ENCODE data around the gene CHTF8. TPM values are rescaled to one million over a fixed set of nuclear protein-coding genes. Genes with fewer than 3 reads are reported as not detected.
"Not testable (repeated sequence)": the region's sequence is repeated elsewhere in the genome, so short reads cannot be mapped to it uniquely, and the experiment has no call there.

CHTF8 gene
- total RNA-seq, 2 experiments from 2014 or later = 111 to 115 TPM

DNA sequence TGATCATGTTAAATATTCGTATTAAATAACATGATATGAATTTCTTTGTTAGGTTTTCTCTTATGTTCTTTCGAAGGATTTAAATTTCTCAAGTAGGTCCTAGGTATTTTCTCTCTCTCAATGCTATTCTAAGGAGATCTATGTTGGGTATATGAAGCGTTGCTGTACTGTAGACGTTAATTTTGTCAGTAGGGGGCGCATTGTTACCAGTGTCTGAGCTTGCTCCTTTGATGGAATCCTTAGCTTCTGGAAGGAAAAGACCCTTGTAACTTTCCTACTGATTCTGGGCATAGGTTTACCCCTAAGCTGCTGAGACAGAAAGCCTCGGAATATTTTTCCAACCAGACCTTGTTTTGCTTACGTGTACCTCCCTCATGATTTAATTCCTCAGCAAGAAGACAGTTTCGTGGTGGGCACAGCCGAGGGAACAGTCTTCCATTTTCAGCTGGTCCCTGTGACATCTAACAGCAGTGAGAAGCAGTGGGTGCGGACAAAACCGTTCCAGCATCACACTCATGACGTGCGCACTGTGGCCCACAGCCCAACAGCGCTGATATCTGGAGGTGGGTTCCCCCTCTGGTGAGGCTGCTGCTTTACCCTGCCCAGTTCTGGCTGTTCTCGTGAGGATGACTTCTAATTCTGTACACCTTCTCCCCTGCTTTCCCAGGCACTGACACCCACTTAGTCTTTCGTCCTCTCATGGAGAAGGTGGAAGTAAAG, 17.9 kb upstream of the CHTF8 start:
- H3K36me3 Mint-ChIP-seq (ENCODE audit: low read depth) = peaks cover 50% of the 10 kb centered on the region
- no peaks in the 10 kb centered on the region for H3K9me3 Mint-ChIP-seq
- TF ChIP-seq, protein P1, sequence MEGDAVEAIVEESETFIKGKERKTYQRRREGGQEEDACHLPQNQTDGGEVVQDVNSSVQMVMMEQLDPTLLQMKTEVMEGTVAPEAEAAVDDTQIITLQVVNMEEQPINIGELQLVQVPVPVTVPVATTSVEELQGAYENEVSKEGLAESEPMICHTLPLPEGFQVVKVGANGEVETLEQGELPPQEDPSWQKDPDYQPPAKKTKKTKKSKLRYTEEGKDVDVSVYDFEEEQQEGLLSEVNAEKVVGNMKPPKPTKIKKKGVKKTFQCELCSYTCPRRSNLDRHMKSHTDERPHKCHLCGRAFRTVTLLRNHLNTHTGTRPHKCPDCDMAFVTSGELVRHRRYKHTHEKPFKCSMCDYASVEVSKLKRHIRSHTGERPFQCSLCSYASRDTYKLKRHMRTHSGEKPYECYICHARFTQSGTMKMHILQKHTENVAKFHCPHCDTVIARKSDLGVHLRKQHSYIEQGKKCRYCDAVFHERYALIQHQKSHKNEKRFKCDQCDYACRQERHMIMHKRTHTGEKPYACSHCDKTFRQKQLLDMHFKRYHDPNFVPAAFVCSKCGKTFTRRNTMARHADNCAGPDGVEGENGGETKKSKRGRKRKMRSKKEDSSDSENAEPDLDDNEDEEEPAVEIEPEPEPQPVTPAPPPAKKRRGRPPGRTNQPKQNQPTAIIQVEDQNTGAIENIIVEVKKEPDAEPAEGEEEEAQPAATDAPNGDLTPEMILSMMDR (IDR thresholded peaks at IDR 0.05) = peak; percentile 80
- ATAC-seq = peak; percentile 79
- no peak overlapping the region for H3K4me3 Mint-ChIP-seq
- H3K27me3 Mint-ChIP-seq = no peaks in the 10 kb centered on the region
- intact Hi-C loops (cut with micrococcal nuclease) = loop anchor here (5.0 kb wide), 1 partner anchor 137 kb away; no protein-coding TSS in a partner anchor
- H3K4me1 Mint-ChIP-seq (ENCODE audit: low read depth) = peaks cover under 1% of the 10 kb centered on the region
- H3K27ac Mint-ChIP-seq = no peak overlapping the region
- peak; percentile 66 for DNase-seq
- POLR2A ChIA-PET = interaction anchor here (0.8 to 2.0 kb wide), 4 partner anchors 17 to 31 kb away, joined by 3 to 6 read pairs (median 3); no protein-coding TSS in a partner anchor
- CTCF ChIA-PET = interaction anchor here (0.6 to 5.6 kb wide), 26 partner anchors 8 to 303 kb away, joined by 3 to 77 read pairs (median 4); partner anchors contain the start of genes CHTF8, SNTB2 and UTP4

DNA sequence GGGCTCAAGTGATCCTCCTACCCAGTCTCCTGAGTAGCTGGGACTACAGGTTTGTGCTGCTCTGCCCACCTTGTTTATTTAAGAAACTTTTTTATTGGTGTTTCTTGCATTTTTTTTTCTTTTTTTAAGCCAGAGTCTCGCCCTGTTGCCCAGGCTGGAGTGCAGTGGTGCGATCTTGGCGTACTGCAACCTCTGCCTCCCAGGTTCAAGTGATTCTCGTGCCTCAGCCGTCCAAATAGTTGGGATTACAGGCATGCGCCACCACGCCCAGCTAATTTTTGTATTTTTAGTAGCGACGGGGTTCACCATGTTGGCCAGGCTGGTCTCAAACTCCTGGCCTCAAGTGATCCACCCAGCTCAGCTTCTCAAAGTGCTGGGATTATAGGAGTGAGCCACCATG, 17.2 kb upstream of the CHTF8 start:
- ChIA-PET POLR2A (interaction anchor here (0.7 to 2.0 kb wide), 3 partner anchors 18 to 125 kb away, joined by 3 to 6 read pairs (median 3); no protein-coding TSS in a partner anchor), CTCF (interaction anchor here (0.9 to 5.6 kb wide), 16 partner anchors 9 to 165 kb away, joined by 3 to 77 read pairs (median 7); no protein-coding TSS in a partner anchor)
- not testable (repeated sequence) for DNase-seq; H3K4me1 Mint-ChIP-seq (ENCODE audit: low read depth); H3K27ac Mint-ChIP-seq; H3K4me3 Mint-ChIP-seq; ATAC-seq; H3K27me3 Mint-ChIP-seq; H3K9me3 Mint-ChIP-seq
- H3K36me3 Mint-ChIP-seq (ENCODE audit: low read depth) = peaks cover 49% of the 10 kb centered on the region
- intact Hi-C loops (cut with micrococcal nuclease) = loop anchor here (5.0 kb wide), 1 partner anchor 138 kb away; no protein-coding TSS in a partner anchor

DNA sequence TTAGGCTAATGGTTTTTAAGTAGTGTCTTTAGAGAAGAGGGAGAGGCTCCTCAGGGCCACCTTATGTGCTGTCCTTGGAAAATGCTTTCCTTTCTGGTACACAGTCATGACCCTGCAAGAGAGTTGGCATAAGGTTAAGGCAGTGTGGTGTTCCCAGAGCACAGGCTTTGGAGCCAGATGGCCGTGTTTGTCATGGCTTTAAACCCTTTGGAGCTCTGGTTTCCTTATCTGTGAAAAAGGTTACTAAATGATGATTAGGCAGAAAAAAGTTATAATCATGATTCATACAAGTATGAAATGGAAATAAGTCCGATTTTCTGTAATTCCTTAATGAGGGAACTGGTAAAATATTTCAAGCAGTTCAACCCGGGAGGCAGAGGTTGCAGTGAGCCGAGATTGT, 13.3 kb upstream of the CHTF8 start:
- ChIA-PET CTCF (interaction anchor here (0.7 kb wide), 1 partner anchor 21 kb away, joined by 3 read pairs; no protein-coding TSS in a partner anchor), POLR2A (no interaction called here)
- no peak for ATAC-seq
- Mint-ChIP-seq H3K27ac (no peak overlapping the region), H3K4me1 (ENCODE audit: low read depth) (no peaks in the 10 kb centered on the region), H3K36me3 (ENCODE audit: low read depth) (peaks cover 50% of the 10 kb centered on the region), H3K27me3 (no peaks in the 10 kb centered on the region), H3K9me3 (no peaks in the 10 kb centered on the region), H3K4me3 (no peak overlapping the region)
- DNase-seq = no peak
- TF ChIP-seq, protein P1 (IDR thresholded peaks at IDR 0.05) = no peak
- intact Hi-C loops (cut with micrococcal nuclease) = no loop called here

DNA sequence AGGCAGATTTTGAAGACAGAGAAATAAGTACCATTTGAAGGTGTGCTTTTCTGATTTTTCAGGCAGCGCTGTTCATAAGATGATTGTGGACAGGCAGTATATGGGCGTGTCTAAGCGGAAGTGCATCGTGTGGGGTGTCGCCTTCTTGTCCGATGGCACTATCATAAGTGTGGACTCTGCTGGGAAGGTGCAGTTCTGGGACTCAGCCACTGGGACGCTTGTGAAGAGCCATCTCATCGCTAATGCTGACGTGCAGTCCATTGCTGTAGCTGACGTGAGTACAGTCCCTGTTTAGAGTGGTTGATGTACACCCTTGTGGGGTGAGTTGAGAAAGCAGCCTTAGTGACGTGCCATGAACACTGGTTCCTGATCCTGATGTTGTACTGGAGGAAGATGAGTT, 10.7 kb upstream of the CHTF8 start:
- no peak for ATAC-seq
- no peaks in the 10 kb centered on the region for H3K9me3 Mint-ChIP-seq
- peaks cover 4% of the 10 kb centered on the region for H3K4me1 Mint-ChIP-seq (ENCODE audit: low read depth)
- intact Hi-C loops (cut with micrococcal nuclease) = no loop called here
- POLR2A ChIA-PET = interaction anchor here (1.6 kb wide), 1 partner anchor 14 kb away, joined by 4 read pairs; no protein-coding TSS in a partner anchor
- TF ChIP-seq, protein P1 (IDR thresholded peaks at IDR 0.05) = no peak
- H3K4me3 Mint-ChIP-seq = no peak overlapping the region
- no peak overlapping the region for H3K27ac Mint-ChIP-seq
- no peak for DNase-seq
- H3K27me3 Mint-ChIP-seq = no peaks in the 10 kb centered on the region
- H3K36me3 Mint-ChIP-seq (ENCODE audit: low read depth) = peaks cover 61% of the 10 kb centered on the region
- CTCF ChIA-PET = interaction anchor here (1.0 kb wide), 1 partner anchor 18 kb away, joined by 3 read pairs; no protein-coding TSS in a partner anchor

DNA sequence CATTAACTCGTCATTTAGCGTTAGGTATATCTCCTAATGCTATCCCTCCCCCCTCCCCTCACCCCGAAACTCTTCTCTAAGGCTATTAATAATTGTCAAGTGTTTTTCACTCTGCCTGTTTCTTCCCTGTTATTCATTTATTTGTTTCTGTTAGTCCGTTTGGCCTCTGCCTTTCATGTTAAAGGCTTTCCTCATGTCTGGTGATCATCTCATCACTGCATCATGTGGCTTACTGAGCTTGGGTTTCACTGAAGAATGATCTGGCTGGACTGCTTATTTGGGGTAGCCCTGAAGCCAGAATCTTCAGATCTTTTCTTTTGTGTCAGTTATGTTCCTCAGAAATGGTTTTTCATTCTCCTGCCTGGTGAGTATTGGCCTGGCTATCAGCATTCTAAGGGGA, 9.5 kb upstream of the CHTF8 start:
- ATAC-seq (no peak), DNase-seq (no peak)
- TF ChIP-seq, protein P1 (IDR thresholded peaks at IDR 0.05) = no peak
- H3K4me3 Mint-ChIP-seq = no peak overlapping the region
- H3K27ac Mint-ChIP-seq = no peak overlapping the region
- intact Hi-C loops (cut with micrococcal nuclease) = no loop called here
- peaks cover 66% of the 10 kb centered on the region for H3K36me3 Mint-ChIP-seq (ENCODE audit: low read depth)
- POLR2A ChIA-PET = interaction anchor here (0.8 to 1.6 kb wide), 2 partner anchors 9 to 16 kb away, joined by 3 to 4 read pairs; no protein-coding TSS in a partner anchor
- H3K9me3 Mint-ChIP-seq = no peaks in the 10 kb centered on the region
- peaks cover 9% of the 10 kb centered on the region for H3K4me1 Mint-ChIP-seq (ENCODE audit: low read depth)
- no peaks in the 10 kb centered on the region for H3K27me3 Mint-ChIP-seq
- CTCF ChIA-PET = interaction anchor here (0.8 to 1.3 kb wide), 2 partner anchors 11 to 551 kb away, joined by 3 read pairs; no protein-coding TSS in a partner anchor

Measured in activated CD8-positive, alpha-beta T cell treated with anti-CD3 and anti-CD28 coated beads for 36 hours (primary cell).